ENCODE measurements around the gene MAGI2.

GRCh38 chr7:78047800-78048199, 1405.7 kb downstream of the MAGI2 start:
- no peak for TF ChIP-seq EZH2phosphoT487 (conservative IDR thresholded peaks at IDR 0.05; ENCODE audit: low read length)
- TF ChIP-seq CTCF (IDR thresholded peaks at IDR 0.05; ENCODE audit: insufficient read depth, low read length, poor library complexity, severe bottlenecking): no peak
